Sigmoid colon (tissue), 7 donors: ENCODE results near the gene RAB31. TPM values are rescaled to one million over a fixed set of nuclear protein-coding genes. Genes with fewer than 3 reads are reported as not detected.

Source experiments
- DNase-seq: peaks from one replicate; pipeline ENCODE4 v3.0.0-alpha.2; 2019
- H3K27ac ChIP-seq, 4 donors: fragments of 200-600 bp; sonication (generic); one replicate each; pipeline ENCODE4 v1.5.1; 2016 to 2019; ENCODE audit warnings: mild to moderate bottlenecking in 1 of 4
- H3K27me3 ChIP-seq, 3 donors: fragments of 200-600 bp; sonication (generic); one replicate each; pipeline ENCODE4 v1.5.1; 2019; ENCODE audit warnings: mild to moderate bottlenecking in 1 of 3
- H3K36me3 ChIP-seq, 4 donors: fragments of 200-600 bp; sonication (generic); one replicate each; pipeline ENCODE4 v1.5.1; 2016 to 2019
- H3K4me1 ChIP-seq, 4 donors: fragments of 200-600 bp; sonication (generic); one replicate each; pipeline ENCODE4 v1.5.1; 2017 to 2019
- H3K4me3 ChIP-seq, 4 donors: fragments of 200-600 bp; sonication (generic); one replicate each; pipeline ENCODE4 v1.5.1; 2017 to 2019; ENCODE audit warnings: mild to moderate bottlenecking in 2 of 4, moderate library complexity in 1 of 4
- H3K9me3 ChIP-seq, 4 donors: fragments of 200-600 bp in 3 of 4; sonication (generic) in 3 of 4; one replicate each; pipeline versions ENCODE4 v1.5.1 to v1.6.1; 2013 to 2019
- CTCF ChIP-seq, 4 experiments: fragments of 450-650 bp in 3 of 4; fragments of 200-600 bp in 1 of 4; IDR thresholded peaks; one replicate each; pipeline ENCODE4 v1.5.1; 2016 to 2019; ENCODE audit warnings: antibody characterized with exemption in 4 of 4, mild to moderate bottlenecking in 3 of 4, moderate library complexity in 2 of 4
- EP300 ChIP-seq, 4 donors: sonication (generic); formaldehyde crosslinking; IDR thresholded peaks; one replicate each; pipeline ENCODE4 v1.6.1; 2017; ENCODE audit warnings: antibody characterized with exemption in 4 of 4
- POLR2A ChIP-seq, 2 donors: fragments of 450-650 bp; IDR thresholded peaks; one replicate each; pipeline ENCODE4 v1.6.1; 2016; ENCODE audit warnings: antibody characterized with exemption in 2 of 2, mild to moderate bottlenecking in 2 of 2, moderate library complexity in 2 of 2
- POLR2AphosphoS5 ChIP-seq, 4 donors: sonication (generic); formaldehyde crosslinking; IDR thresholded peaks; one replicate each; pipeline ENCODE4 v1.6.1; 2017; ENCODE audit warnings: antibody characterized with exemption in 4 of 4
- whole genome bisulfite sequencing, 2 donors: extraction: QIAGEN DNeasy Blood & Tissue Kit; methylation state at CpG; one replicate each; pipeline ENCODE4 v1.1.7; 2013; 5-methylcytosine and 5-hydroxymethylcytosine counted together
- intact Hi-C: fragments of 100-400 bp; cut with DNase I; formaldehyde crosslinking; loops from one replicate; pipeline ENCODE4 v1.15.1; 2023
- polyA plus RNA-seq, 3 donors: library from polyadenylated mRNA; stranded (reverse); fragments of 200-250 nt; gene quantifications; one replicate each; pipeline ENCODE4 v1.2.3, GENCODE V29; 2013
- total RNA-seq, 4 donors: library from RNA; depleted of rRNA; stranded (reverse); fragments of >200 nt; gene quantifications; one replicate each; pipeline ENCODE4 v1.1.0, GENCODE V29; 2016
- donor health status: healthy with polysubstance abuse.
- donor health status: Bipolar disorder and iron deficiency.
- donor health status: healthy.

Gene RAB31
- total and polyA plus RNA-seq, 7 donors: 16.2 to 74.6 (median 52.0) TPM

- Histone ChIP-seq H3K36me3 (peaks cover 0 to 4% (median 0%) of the 10 kb centered on the region in 4 donors), H3K4me3 (no peak overlapping the region), H3K27me3 (no peaks in the 10 kb centered on the region), H3K9me3 (no peaks in the 10 kb centered on the region), H3K27ac (no peak overlapping the region), H3K4me1 (peaks cover 0 to 12% (median 5%) of the 10 kb centered on the region in 4 donors)
- intact Hi-C loops: no loop called here
- TF ChIP-seq CTCF (IDR thresholded peaks at IDR 0.05) (no peak), POLR2AphosphoS5 (IDR thresholded peaks at IDR 0.05) (no peak), POLR2A (IDR thresholded peaks at IDR 0.05) (no peak), EP300 (IDR thresholded peaks at IDR 0.05) (no peak)
- no peak for DNase-seq
- WGBS, 2 donors: 92 to 93% methylated on average over 6 of the region's 6 CpGs
These were observed 79.6 kb downstream of the RAB31 start for GRCh38 chr18:9787712-9788111.

- no peak for TF ChIP-seq POLR2A (IDR thresholded peaks at IDR 0.05)
- TF ChIP-seq EP300 (IDR thresholded peaks at IDR 0.05): no peak
- TF ChIP-seq POLR2AphosphoS5 (IDR thresholded peaks at IDR 0.05): no peak
- TF ChIP-seq CTCF (IDR thresholded peaks at IDR 0.05): no peak
- WGBS, 2 donors: 77 to 85% methylated on average over 1 of the region's 1 CpG
- Histone ChIP-seq H3K4me1 (peaks cover 0 to 8% (median 3%) of the 10 kb centered on the region in 4 donors), H3K4me3 (no peak overlapping the region), H3K27ac (no peak overlapping the region), H3K9me3 (no peaks in the 10 kb centered on the region), H3K36me3 (peaks cover 0 to 8% (median 0%) of the 10 kb centered on the region in 4 donors), H3K27me3 (no peaks in the 10 kb centered on the region)
- intact Hi-C loops: no loop called here
- DNase-seq: no peak
These were observed 80.0 kb downstream of the RAB31 start for GRCh38 chr18:9788140-9788539.

GRCh38 chr18:9788860-9789259 lies 80.8 kb downstream of the RAB31 start:
- Histone ChIP-seq H3K4me1 (peaks cover 0 to 6% (median 3%) of the 10 kb centered on the region in 4 donors), H3K9me3 (no peaks in the 10 kb centered on the region), H3K27ac (no peak overlapping the region), H3K27me3 (no peaks in the 10 kb centered on the region), H3K36me3 (peaks cover 0 to 11% (median 0%) of the 10 kb centered on the region in 4 donors), H3K4me3 (no peak overlapping the region)
- no peak for TF ChIP-seq CTCF (IDR thresholded peaks at IDR 0.05)
- no peak for TF ChIP-seq POLR2A (IDR thresholded peaks at IDR 0.05)
- TF ChIP-seq POLR2AphosphoS5 (IDR thresholded peaks at IDR 0.05): no peak
- TF ChIP-seq EP300 (IDR thresholded peaks at IDR 0.05): no peak
- WGBS, 2 donors: 85 to 93% methylated on average over 2 of the region's 2 CpGs
- no peak for DNase-seq
- intact Hi-C loops: no loop called here

- no peak overlapping the region for H3K4me3 ChIP-seq
- no peaks in the 10 kb centered on the region for H3K9me3 ChIP-seq
- no peaks in the 10 kb centered on the region for H3K27me3 ChIP-seq
- no peak for TF ChIP-seq EP300 (IDR thresholded peaks at IDR 0.05)
- TF ChIP-seq POLR2A (IDR thresholded peaks at IDR 0.05): no peak
- TF ChIP-seq CTCF (IDR thresholded peaks at IDR 0.05): no peak
- TF ChIP-seq POLR2AphosphoS5 (IDR thresholded peaks at IDR 0.05): no peak
- peaks cover 0 to 11% (median 0%) of the 10 kb centered on the region in 4 donors for H3K36me3 ChIP-seq
- peaks cover 0 to 6% (median 3%) of the 10 kb centered on the region in 4 donors for H3K4me1 ChIP-seq
- no peak overlapping the region for H3K27ac ChIP-seq
- WGBS, 2 donors: 85 to 90% methylated on average over 2 of the region's 2 CpGs
- intact Hi-C loops: no loop called here
- DNase-seq: no peak
These were observed 82.2 kb downstream of the RAB31 start for GRCh38 chr18:9790261-9790660.

- intact Hi-C loops: no loop called here
- H3K4me1 ChIP-seq: peaks cover 0 to 6% (median 3%) of the 10 kb centered on the region in 4 donors
- no peak overlapping the region for H3K4me3 ChIP-seq
- DNase-seq: no peak
- 83 to 86% methylated on average over 2 of the region's 2 CpGs for WGBS, 2 donors
- TF ChIP-seq EP300 (IDR thresholded peaks at IDR 0.05): no peak
- no peak for TF ChIP-seq POLR2AphosphoS5 (IDR thresholded peaks at IDR 0.05)
- TF ChIP-seq POLR2A (IDR thresholded peaks at IDR 0.05): no peak
- TF ChIP-seq CTCF (IDR thresholded peaks at IDR 0.05): no peak
- no peaks in the 10 kb centered on the region for H3K27me3 ChIP-seq
- peaks cover 0 to 11% (median 0%) of the 10 kb centered on the region in 4 donors for H3K36me3 ChIP-seq
- H3K9me3 ChIP-seq: no peaks in the 10 kb centered on the region
- H3K27ac ChIP-seq: peak overlapping the region in 1 of 4 donors; percentile 20
These were observed 83.9 kb downstream of the RAB31 start for GRCh38 chr18:9791991-9792390.
